HCT116 (cell line): ENCODE data around the gene SBNO2. TPM values are rescaled to one million over a fixed set of nuclear protein-coding genes. Genes with fewer than 3 reads are reported as not detected.

ENCODE experiments used
- ATAC-seq: fragments of 200-7000 bp; cut with Tn5 transposase; 2 replicates; pipeline ENCODE4 v1.9.1; 2020; ENCODE audit warnings: mild to moderate bottlenecking, moderate library complexity
- BruUV-seq: library from RNA; stranded (reverse); fragments of 400-500 nt; replicated peaks from 2 replicates; lab custom pipeline; 2021; lab: Mats Ljungman, UMichigan
- CTCF ChIA-PET: fragments of 300-600 bp; sonication (Branson Sonifier 250); formaldehyde crosslinking; loops from one replicate; lab custom pipeline; 2021; ENCODE audit warnings: antibody characterized with exemption; lab: Charles Lee
- POLR2A ChIA-PET: fragments of 300-600, 350-600 bp; sonication (Branson Sonifier 250); formaldehyde crosslinking; loops from one replicate; lab custom pipeline; 2021; ENCODE audit warnings: antibody characterized with exemption; lab: Charles Lee
- RAD21 ChIA-PET, 2 experiments: fragments of 300-600 bp; sonication (Branson Sonifier 250); formaldehyde crosslinking; loops; one replicate each; lab custom pipeline; 2023; ENCODE audit warnings: low total read pairs in 2 of 2; ENCODE audit not compliant: uncharacterized antibody in 2 of 2, unreplicated experiment in 2 of 2, low non-redundant PET in 1 of 2; lab: Charles Lee
- DNase-seq: peaks from one replicate; pipeline ENCODE4 v3.0.0-alpha.2; 2010; ENCODE audit warnings: low read depth, low spot score
- H2AFZ ChIP-seq: fragments of 200-600 bp; shearing (Covaris generic), sonication (generic); 2 replicates; pipeline ENCODE4 v1.6.1; 2017; ENCODE audit warnings: low read depth, mixed run types, mixed read lengths, antibody characterized with exemption, low read length; ENCODE audit not compliant: poor library complexity, severe bottlenecking
- H3K27ac ChIP-seq: 2 replicates; pipeline ENCODE4 v1.5.1; 2012; ENCODE audit warnings: low read depth, low read length
- H3K27me3 ChIP-seq: fragments of 200-600 bp; sonication (generic); 2 replicates; pipeline ENCODE4 v1.6.1; 2016; ENCODE audit warnings: mixed run types, low read length, mixed read lengths; ENCODE audit not compliant: insufficient read depth
- H3K36me3 ChIP-seq, 2 experiments: fragments of 200-500 bp in 1 of 2; fragments of 200-600 bp in 1 of 2; sonication (Bioruptor generic) in 1 of 2; sonication (generic) in 1 of 2; 2 replicates each; pipeline versions ENCODE4 v1.5.1 to v1.6.1; 2014 to 2016; ENCODE audit warnings: low read length in 2 of 2, inconsistent platforms in 1 of 2, mixed read lengths in 1 of 2, mixed run types in 1 of 2; ENCODE audit not compliant: insufficient read depth in 2 of 2, control insufficient read depth in 1 of 2
- H3K4me1 ChIP-seq, 2 experiments: fragments of 200-600 bp in 1 of 2; sonication (generic) in 1 of 2; 2 replicates each; pipeline versions ENCODE4 v1.5.1 to v1.6.1; 2012 to 2017; ENCODE audit warnings: low read length in 2 of 2, inconsistent platforms in 1 of 2, mild to moderate bottlenecking in 1 of 2, mixed read lengths in 1 of 2, mixed run types in 1 of 2, moderate library complexity in 1 of 2; ENCODE audit not compliant: insufficient read depth in 2 of 2, control insufficient read depth in 1 of 2
- H3K4me2 ChIP-seq: fragments of 200-600 bp; sonication (generic); 2 replicates; pipeline ENCODE4 v1.6.1; 2017; ENCODE audit warnings: mixed run types, low read length, mixed read lengths
- H3K4me3 ChIP-seq, 2 experiments: fragments of 200-600 bp in 1 of 2; sonication (generic) in 1 of 2; replicated peaks in 1 of 2; 2 replicates each; pipeline ENCODE4 v1.5.1; 2011 to 2016; ENCODE audit warnings: low read length in 2 of 2, control low read depth in 1 of 2, low read depth in 1 of 2, mild to moderate bottlenecking in 1 of 2, mixed read lengths in 1 of 2, mixed run types in 1 of 2
- H3K79me2 ChIP-seq: fragments of 200-600 bp; sonication (generic); 2 replicates; pipeline ENCODE4 v1.6.1; 2017; ENCODE audit warnings: mild to moderate bottlenecking, mixed run types, low read length, moderate library complexity, mixed read lengths; ENCODE audit not compliant: insufficient read depth
- H3K9ac ChIP-seq: fragments of 200-600 bp; sonication (generic); 2 replicates; pipeline ENCODE4 v1.6.1; 2016; ENCODE audit warnings: low read length, mixed read lengths
- H3K9me2 ChIP-seq: fragments of 200-600 bp; sonication (generic), shearing (Covaris generic); 2 replicates; pipeline ENCODE4 v1.6.1; 2017; ENCODE audit warnings: mixed run types, mild to moderate bottlenecking, moderate library complexity; ENCODE audit not compliant: insufficient read depth
- H3K9me3 ChIP-seq, 2 experiments: fragments of 200-500 bp in 1 of 2; fragments of 200-600 bp in 1 of 2; sonication (Bioruptor generic) in 1 of 2; sonication (generic) in 1 of 2; 2 replicates each; pipeline ENCODE4 v1.6.1; 2014 to 2017; ENCODE audit warnings: low read length in 2 of 2, mixed read lengths in 2 of 2, inconsistent platforms in 1 of 2, low read depth in 1 of 2, mild to moderate bottlenecking in 1 of 2, mixed run types in 1 of 2, moderate library complexity in 1 of 2; ENCODE audit not compliant: control insufficient read depth in 1 of 2, insufficient read depth in 1 of 2
- H4K20me1 ChIP-seq: fragments of 200-600 bp; sonication (generic), shearing (Covaris generic); 2 replicates; pipeline ENCODE4 v1.6.1; 2017; ENCODE audit warnings: mixed run types, mild to moderate bottlenecking, moderate library complexity; ENCODE audit not compliant: insufficient read depth
- CBX3 ChIP-seq: IDR thresholded peaks from 2 replicates; pipeline ENCODE4 v1.6.1; 2012; ENCODE audit warnings: low read depth
- CEBPB ChIP-seq: IDR thresholded peaks from 2 replicates; pipeline ENCODE4 v1.6.1; 2012; ENCODE audit warnings: low read depth
- EZH2phosphoT487 ChIP-seq: fragments of 200-600 bp; IDR thresholded peaks from 2 replicates; pipeline ENCODE4 v1.6.1; 2018; ENCODE audit warnings: antibody characterized with exemption, borderline replicate concordance
- MAX ChIP-seq: IDR thresholded peaks from 2 replicates; pipeline ENCODE4 v1.6.1; 2012
- POLR2A ChIP-seq: IDR thresholded peaks from 2 replicates; pipeline ENCODE4 v1.7.0; 2011; ENCODE audit warnings: borderline replicate concordance; ENCODE audit not compliant: insufficient read depth, insufficient read length; ENCODE audit errors: extremely low read depth
- RAD21 ChIP-seq: IDR thresholded peaks from 2 replicates; pipeline ENCODE4 v1.6.1; 2012; ENCODE audit warnings: low read depth, mild to moderate bottlenecking
- SP1 ChIP-seq: IDR thresholded peaks from 2 replicates; pipeline ENCODE4 v1.6.1; 2012; ENCODE audit warnings: low read depth
- SRF ChIP-seq: IDR thresholded peaks from 2 replicates; pipeline ENCODE4 v1.6.1; 2012; ENCODE audit warnings: low read depth
- YY1 ChIP-seq: IDR thresholded peaks from 2 replicates; pipeline ENCODE4 v1.6.1; 2011; ENCODE audit warnings: low read length, low read depth, moderate library complexity, mild to moderate bottlenecking; ENCODE audit not compliant: insufficient replicate concordance; ENCODE audit errors: extremely low read depth
- ZFX ChIP-seq: fragments of 450-650 bp; IDR thresholded peaks from 2 replicates; pipeline ENCODE4 v1.6.1; 2017
- ZNF274 ChIP-seq: fragments of 200-500 bp; sonication (Bioruptor generic); IDR thresholded peaks from 2 replicates; pipeline ENCODE4 v1.6.1; 2014; ENCODE audit warnings: mild to moderate bottlenecking, low read depth, low read length, inconsistent platforms
- intact Hi-C: fragments of 100-400 bp; cut with micrococcal nuclease; formaldehyde crosslinking; loops from 2 replicates; pipeline ENCODE4 v1.10.0; 2022
- total RNA-seq: library from RNA; stranded (reverse); gene quantifications from one replicate; pipeline ENCODE4 v1.2.1, GENCODE V29; 2021; ENCODE audit not compliant: unreplicated experiment
- TF ChIP-seq, protein P1 (sequence below): IDR thresholded peaks from 2 replicates; pipeline ENCODE4 v1.6.1; 2011; ENCODE audit warnings: mild to moderate bottlenecking, low read length, moderate library complexity; ENCODE audit not compliant: insufficient replicate concordance; ENCODE audit errors: extremely low read depth
- TF ChIP-seq, protein P2 (sequence below), 3 experiments: fragments of 200-600 bp in 1 of 3; sonication (generic) in 1 of 3; IDR thresholded peaks in 2 of 3; conservative IDR thresholded peaks in 1 of 3; 2 replicates each; pipeline ENCODE4 v1.5.1; 2012 to 2017; ENCODE audit warnings: low read depth in 2 of 3, low read length in 2 of 3, antibody characterized with exemption in 1 of 3, borderline replicate concordance in 1 of 3, control low read depth in 1 of 3, mild to moderate bottlenecking in 1 of 3, mixed read lengths in 1 of 3, mixed run types in 1 of 3, moderate library complexity in 1 of 3; ENCODE audit not compliant: insufficient read depth in 1 of 3

SBNO2 gene
- total RNA-seq, 1 experiment from 2014 or later: 66.4 TPM

DNA sequence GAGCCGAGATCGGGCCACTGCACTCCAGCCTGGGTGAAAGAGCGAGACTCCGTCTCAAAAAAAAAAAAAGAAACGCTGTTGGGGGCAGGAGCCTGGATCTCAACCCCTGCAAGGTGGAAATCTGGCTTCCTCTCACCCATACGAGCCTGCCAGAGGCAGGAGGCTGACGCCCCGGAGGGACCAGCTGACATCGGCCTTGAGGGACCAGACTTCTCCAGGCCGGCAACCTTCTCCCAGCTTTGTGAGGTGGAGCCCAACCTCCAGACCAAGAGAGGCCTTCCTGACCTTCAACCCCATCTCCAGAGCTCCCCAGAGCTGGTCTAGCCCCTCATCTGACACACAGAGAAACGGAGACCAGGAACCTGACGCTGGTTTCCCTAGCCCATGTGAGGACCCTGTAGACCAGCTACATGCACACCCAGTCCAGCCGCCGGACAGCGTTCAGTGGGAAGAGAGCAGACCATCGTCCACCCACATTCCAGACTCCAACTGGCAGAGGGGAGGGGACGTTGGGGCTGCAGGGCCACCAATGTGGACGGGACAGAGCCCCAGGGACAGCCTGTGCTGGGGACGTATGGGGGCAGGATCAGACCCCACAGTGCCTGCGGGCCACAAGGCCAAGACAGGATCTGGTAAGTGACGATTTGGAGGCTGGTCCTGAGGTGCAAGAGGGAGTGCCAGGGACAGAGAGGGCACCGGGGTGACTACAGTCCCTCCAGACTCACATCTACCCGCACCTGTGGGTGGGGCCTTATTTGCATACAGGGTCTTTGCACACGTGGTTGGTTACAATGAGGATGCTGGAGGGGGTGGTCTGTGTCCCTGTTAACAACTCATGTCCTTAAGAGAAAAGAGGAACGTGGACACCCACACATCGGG, 11.4 kb downstream of the SBNO2 start:
- CTCF ChIA-PET: no interaction called here
- H4K20me1 ChIP-seq: no peaks in the 10 kb centered on the region

GRCh38 chr19:1161716-1162115, 12.4 kb downstream of the SBNO2 start:
- TF ChIP-seq CBX3 (no peak), YY1 (no peak), ZFX (no peak), RAD21 (no peak), SP1 (no peak), ZNF274 (no peak), MAX (no peak), POLR2A (no peak), CEBPB (no peak)
- TF ChIP-seq, protein P1, sequence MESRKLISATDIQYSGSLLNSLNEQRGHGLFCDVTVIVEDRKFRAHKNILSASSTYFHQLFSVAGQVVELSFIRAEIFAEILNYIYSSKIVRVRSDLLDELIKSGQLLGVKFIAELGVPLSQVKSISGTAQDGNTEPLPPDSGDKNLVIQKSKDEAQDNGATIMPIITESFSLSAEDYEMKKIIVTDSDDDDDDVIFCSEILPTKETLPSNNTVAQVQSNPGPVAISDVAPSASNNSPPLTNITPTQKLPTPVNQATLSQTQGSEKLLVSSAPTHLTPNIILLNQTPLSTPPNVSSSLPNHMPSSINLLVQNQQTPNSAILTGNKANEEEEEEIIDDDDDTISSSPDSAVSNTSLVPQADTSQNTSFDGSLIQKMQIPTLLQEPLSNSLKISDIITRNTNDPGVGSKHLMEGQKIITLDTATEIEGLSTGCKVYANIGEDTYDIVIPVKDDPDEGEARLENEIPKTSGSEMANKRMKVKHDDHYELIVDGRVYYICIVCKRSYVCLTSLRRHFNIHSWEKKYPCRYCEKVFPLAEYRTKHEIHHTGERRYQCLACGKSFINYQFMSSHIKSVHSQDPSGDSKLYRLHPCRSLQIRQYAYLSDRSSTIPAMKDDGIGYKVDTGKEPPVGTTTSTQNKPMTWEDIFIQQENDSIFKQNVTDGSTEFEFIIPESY: no peak
- no peak overlapping the region for H3K4me3 ChIP-seq

More for the DNA sequence above, 11.4 kb downstream of the SBNO2 start:
- ChIA-PET RAD21 (no interaction called here), POLR2A (no interaction called here)
- no TSS peak for BruUV-seq
- Histone ChIP-seq H2AFZ (no peak overlapping the region), H3K4me1 (peaks cover 10 to 13% of the 10 kb centered on the region in 2 experiments; a peak in 3 of 4 replicates), H3K4me2 (no peak overlapping the region), H3K9me2 (no peaks in the 10 kb centered on the region), H3K27ac (no peak overlapping the region), H3K36me3 (peaks cover 3 to 11% of the 10 kb centered on the region in 2 experiments; a peak in 2 of 4 replicates), H3K27me3 (no peaks in the 10 kb centered on the region), H3K4me3 (no peak overlapping the region), H3K79me2 (peaks cover 79% of the 10 kb centered on the region), H3K9ac (no peak overlapping the region), H3K9me3 (no peaks in the 10 kb centered on the region)
- intact Hi-C loops: no loop called here
- ATAC-seq (no peak), DNase-seq (no peak)
- TF ChIP-seq SRF (no peak), RAD21 (no peak), EZH2phosphoT487 (no peak)
- TF ChIP-seq, protein P2, sequence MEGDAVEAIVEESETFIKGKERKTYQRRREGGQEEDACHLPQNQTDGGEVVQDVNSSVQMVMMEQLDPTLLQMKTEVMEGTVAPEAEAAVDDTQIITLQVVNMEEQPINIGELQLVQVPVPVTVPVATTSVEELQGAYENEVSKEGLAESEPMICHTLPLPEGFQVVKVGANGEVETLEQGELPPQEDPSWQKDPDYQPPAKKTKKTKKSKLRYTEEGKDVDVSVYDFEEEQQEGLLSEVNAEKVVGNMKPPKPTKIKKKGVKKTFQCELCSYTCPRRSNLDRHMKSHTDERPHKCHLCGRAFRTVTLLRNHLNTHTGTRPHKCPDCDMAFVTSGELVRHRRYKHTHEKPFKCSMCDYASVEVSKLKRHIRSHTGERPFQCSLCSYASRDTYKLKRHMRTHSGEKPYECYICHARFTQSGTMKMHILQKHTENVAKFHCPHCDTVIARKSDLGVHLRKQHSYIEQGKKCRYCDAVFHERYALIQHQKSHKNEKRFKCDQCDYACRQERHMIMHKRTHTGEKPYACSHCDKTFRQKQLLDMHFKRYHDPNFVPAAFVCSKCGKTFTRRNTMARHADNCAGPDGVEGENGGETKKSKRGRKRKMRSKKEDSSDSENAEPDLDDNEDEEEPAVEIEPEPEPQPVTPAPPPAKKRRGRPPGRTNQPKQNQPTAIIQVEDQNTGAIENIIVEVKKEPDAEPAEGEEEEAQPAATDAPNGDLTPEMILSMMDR (IDR thresholded peaks at IDR 0.05 in 2 of 3, conservative IDR thresholded peaks at IDR 0.05 in 1 of 3; ENCODE audit: borderline replicate concordance in 1 of 3, insufficient read depth in 1 of 3, low read depth in 2 of 3, low read length in 2 of 3): no peak

More at GRCh38 chr19:1161716-1162115, 12.4 kb downstream of the SBNO2 start:
- ATAC-seq: peak; percentile 58
- Histone ChIP-seq H3K9me2 (no peaks in the 10 kb centered on the region), H2AFZ (no peak overlapping the region), H4K20me1 (no peaks in the 10 kb centered on the region), H3K36me3 (peaks cover 2% of the 10 kb centered on the region in 2 experiments; a peak in 2 of 4 replicates), H3K9ac (no peak overlapping the region), H3K9me3 (no peaks in the 10 kb centered on the region), H3K27ac (peak overlapping the region; percentile 26; the same call in 1 of the 2 replicates), H3K4me2 (peak overlapping the region; percentile 28; the same call in 1 of the 2 replicates), H3K79me2 (peaks cover 77% of the 10 kb centered on the region), H3K27me3 (no peaks in the 10 kb centered on the region), H3K4me1 (peaks cover 10 to 13% of the 10 kb centered on the region in 2 experiments; a peak in 3 of 4 replicates)
- ChIA-PET CTCF (no interaction called here), RAD21 (no interaction called here), POLR2A (no interaction called here)
- no TSS peak for BruUV-seq
- intact Hi-C loops: no loop called here
- no peak for DNase-seq
